ENCODE results near the gene MTHFS.

The MTHFS gene

GRCh38 chr15:79896634-79897379 is at the start of gene MTHFS:
Gene MTHFS (minus strand): TSS chr15:79897014. CDS start chr15:79896988, 26 bp downstream.
- peak; percentile 31 for TF ChIP-seq CTCF (IDR thresholded peaks at IDR 0.05)

GRCh38 chr15:79944622-79945021 is 47.8 kb upstream of the MTHFS start:
- TF ChIP-seq CTCF (IDR thresholded peaks at IDR 0.05): no peak

GRCh38 chr15:79943820-79944219 is 47.0 kb upstream of the MTHFS start:
- no peak for TF ChIP-seq CTCF (IDR thresholded peaks at IDR 0.05)

GRCh38 chr15:79942741-79943481 is 46.1 kb upstream of the MTHFS start:
- TF ChIP-seq CTCF (IDR thresholded peaks at IDR 0.05): no peak

GRCh38 chr15:79939399-79939798 is 42.6 kb upstream of the MTHFS start:
- TF ChIP-seq CTCF (IDR thresholded peaks at IDR 0.05): no peak

GRCh38 chr15:79938143-79938542 is 41.3 kb upstream of the MTHFS start:
- no peak for TF ChIP-seq CTCF (IDR thresholded peaks at IDR 0.05)

GRCh38 chr15:79933231-79933630 is 36.4 kb upstream of the MTHFS start:
- TF ChIP-seq CTCF (IDR thresholded peaks at IDR 0.05): no peak

All from LNCAP (cell line).